ENCODE data around the gene RDM1. TPM values are rescaled to one million over a fixed set of nuclear protein-coding genes. Genes with fewer than 3 reads are reported as not detected.

Gene RDM1
- polyA plus RNA-seq (2013, experiment 1 of 2): 3.3 TPM
- 6.8 TPM for polyA plus RNA-seq (2013, experiment 2 of 2)

- Histone ChIP-seq H3K4me3 (ENCODE audit: low read length) (peak within 1 kb of the TSS; percentile 69), H3K36me3 (ENCODE audit: insufficient read depth, low read length) (peaks cover under 1% of the 10 kb centered on the region; the same call in 1 of the 2 replicates), H3K4me1 (ENCODE audit: insufficient read depth, low read length) (peaks cover 12% of the 10 kb centered on the region), H3K27me3 (ENCODE audit: insufficient read depth, low read length) (peaks cover 6% of the 10 kb centered on the region; the same call in 1 of the 2 replicates), H3K9me3 (ENCODE audit: insufficient read depth, low read depth, low read length) (no peaks in the 10 kb centered on the region), H3K27ac (ENCODE audit: low read depth, low read length) (peak within 1 kb of the TSS; percentile 25; the same call in 1 of the 2 replicates), H3K9ac (ENCODE audit: low read depth, low read length) (peak within 1 kb of the TSS; percentile 34)
- 6% methylated on average over 35 of the region's 35 CpGs for WGBS
Measured at GRCh38 chr17:35930211-35931065, at the start of gene RDM1. RDM1 (minus strand) TSS chr17:35930773; CDS start chr17:35930727, 46 bp downstream.

GRCh38 chr17:35978346-35978745 lies 47.8 kb upstream of the RDM1 start:
- 89% methylated on average over 3 of the region's 3 CpGs for WGBS
- H3K4me1 ChIP-seq (ENCODE audit: insufficient read depth, low read length): no peaks in the 10 kb centered on the region
- H3K27ac ChIP-seq (ENCODE audit: low read depth, low read length): no peak overlapping the region

GRCh38 chr17:35977509-35977908 lies 46.9 kb upstream of the RDM1 start:
- Histone ChIP-seq H3K9me3 (ENCODE audit: insufficient read depth, low read depth, low read length) (no peaks in the 10 kb centered on the region), H3K27ac (ENCODE audit: low read depth, low read length) (no peak overlapping the region), H3K9ac (ENCODE audit: low read depth, low read length) (no peak overlapping the region), H3K27me3 (ENCODE audit: insufficient read depth, low read length) (no peaks in the 10 kb centered on the region), H3K4me3 (ENCODE audit: low read length) (no peak overlapping the region), H3K36me3 (ENCODE audit: insufficient read depth, low read length) (no peaks in the 10 kb centered on the region), H3K4me1 (ENCODE audit: insufficient read depth, low read length) (no peaks in the 10 kb centered on the region)
- WGBS: 94% methylated on average over 7 of the region's 7 CpGs

More at GRCh38 chr17:35978346-35978745, 47.8 kb upstream of the RDM1 start:
- H3K36me3 ChIP-seq (ENCODE audit: insufficient read depth, low read length): no peaks in the 10 kb centered on the region
- no peak overlapping the region for H3K4me3 ChIP-seq (ENCODE audit: low read length)
- no peaks in the 10 kb centered on the region for H3K9me3 ChIP-seq (ENCODE audit: insufficient read depth, low read depth, low read length)
- H3K9ac ChIP-seq (ENCODE audit: low read depth, low read length): no peak overlapping the region
- H3K27me3 ChIP-seq (ENCODE audit: insufficient read depth, low read length): no peaks in the 10 kb centered on the region

- Histone ChIP-seq H3K4me1 (ENCODE audit: insufficient read depth, low read length) (no peaks in the 10 kb centered on the region), H3K4me3 (ENCODE audit: low read length) (no peak overlapping the region), H3K9ac (ENCODE audit: low read depth, low read length) (no peak overlapping the region), H3K36me3 (ENCODE audit: insufficient read depth, low read length) (no peaks in the 10 kb centered on the region), H3K9me3 (ENCODE audit: insufficient read depth, low read depth, low read length) (no peaks in the 10 kb centered on the region), H3K27ac (ENCODE audit: low read depth, low read length) (no peak overlapping the region), H3K27me3 (ENCODE audit: insufficient read depth, low read length) (no peaks in the 10 kb centered on the region)
- 90% methylated on average over 10 of the region's 10 CpGs for WGBS
Measured at GRCh38 chr17:35973333-35974260, 43.0 kb upstream of the RDM1 start.

- no peaks in the 10 kb centered on the region for H3K4me1 ChIP-seq (ENCODE audit: insufficient read depth, low read length)
- 86% methylated on average over 4 of the region's 4 CpGs for WGBS
- H3K27ac ChIP-seq (ENCODE audit: low read depth, low read length): no peak overlapping the region
- H3K36me3 ChIP-seq (ENCODE audit: insufficient read depth, low read length): no peaks in the 10 kb centered on the region
- H3K9me3 ChIP-seq (ENCODE audit: insufficient read depth, low read depth, low read length): no peaks in the 10 kb centered on the region
- no peak overlapping the region for H3K9ac ChIP-seq (ENCODE audit: low read depth, low read length)
- no peak overlapping the region for H3K4me3 ChIP-seq (ENCODE audit: low read length)
- no peaks in the 10 kb centered on the region for H3K27me3 ChIP-seq (ENCODE audit: insufficient read depth, low read length)
Measured at GRCh38 chr17:35972945-35973332, 42.4 kb upstream of the RDM1 start.

GRCh38 chr17:35972535-35972934 lies 42.0 kb upstream of the RDM1 start:
- Histone ChIP-seq H3K4me1 (ENCODE audit: insufficient read depth, low read length) (no peaks in the 10 kb centered on the region), H3K9ac (ENCODE audit: low read depth, low read length) (no peak overlapping the region), H3K27ac (ENCODE audit: low read depth, low read length) (no peak overlapping the region), H3K36me3 (ENCODE audit: insufficient read depth, low read length) (no peaks in the 10 kb centered on the region), H3K4me3 (ENCODE audit: low read length) (no peak overlapping the region), H3K27me3 (ENCODE audit: insufficient read depth, low read length) (no peaks in the 10 kb centered on the region), H3K9me3 (ENCODE audit: insufficient read depth, low read depth, low read length) (no peaks in the 10 kb centered on the region)
- WGBS: 91% methylated on average over 6 of the region's 6 CpGs

- WGBS: 88% methylated on average over 1 of the region's 1 CpG
Measured at GRCh38 chr17:35972066-35972465, 41.5 kb upstream of the RDM1 start.

GRCh38 chr17:35969558-35970380 lies 39.2 kb upstream of the RDM1 start:
- no peak overlapping the region for H3K27ac ChIP-seq (ENCODE audit: low read depth, low read length)
- WGBS: 60% methylated on average over 8 of the region's 8 CpGs
- H3K9ac ChIP-seq (ENCODE audit: low read depth, low read length): no peak overlapping the region

More at GRCh38 chr17:35972066-35972465, 41.5 kb upstream of the RDM1 start:
- H3K4me3 ChIP-seq (ENCODE audit: low read length): no peak overlapping the region
- no peaks in the 10 kb centered on the region for H3K9me3 ChIP-seq (ENCODE audit: insufficient read depth, low read depth, low read length)
- no peak overlapping the region for H3K27ac ChIP-seq (ENCODE audit: low read depth, low read length)
- no peaks in the 10 kb centered on the region for H3K27me3 ChIP-seq (ENCODE audit: insufficient read depth, low read length)
- no peak overlapping the region for H3K9ac ChIP-seq (ENCODE audit: low read depth, low read length)
- no peaks in the 10 kb centered on the region for H3K4me1 ChIP-seq (ENCODE audit: insufficient read depth, low read length)
- H3K36me3 ChIP-seq (ENCODE audit: insufficient read depth, low read length): no peaks in the 10 kb centered on the region

GRCh38 chr17:35968520-35969054 lies 38.0 kb upstream of the RDM1 start:
- 90% methylated on average over 9 of the region's 10 CpGs for WGBS
- H3K4me3 ChIP-seq (ENCODE audit: low read length): no peak overlapping the region
- no peak overlapping the region for H3K9ac ChIP-seq (ENCODE audit: low read depth, low read length)
- no peaks in the 10 kb centered on the region for H3K27me3 ChIP-seq (ENCODE audit: insufficient read depth, low read length)
- no peaks in the 10 kb centered on the region for H3K9me3 ChIP-seq (ENCODE audit: insufficient read depth, low read depth, low read length)
- no peak overlapping the region for H3K27ac ChIP-seq (ENCODE audit: low read depth, low read length)
- no peaks in the 10 kb centered on the region for H3K36me3 ChIP-seq (ENCODE audit: insufficient read depth, low read length)
- H3K4me1 ChIP-seq (ENCODE audit: insufficient read depth, low read length): no peaks in the 10 kb centered on the region

More at GRCh38 chr17:35969558-35970380, 39.2 kb upstream of the RDM1 start:
- H3K4me3 ChIP-seq (ENCODE audit: low read length): no peak overlapping the region
- H3K27me3 ChIP-seq (ENCODE audit: insufficient read depth, low read length): no peaks in the 10 kb centered on the region
- no peaks in the 10 kb centered on the region for H3K4me1 ChIP-seq (ENCODE audit: insufficient read depth, low read length)
- H3K36me3 ChIP-seq (ENCODE audit: insufficient read depth, low read length): no peaks in the 10 kb centered on the region
- no peaks in the 10 kb centered on the region for H3K9me3 ChIP-seq (ENCODE audit: insufficient read depth, low read depth, low read length)

- Histone ChIP-seq H3K4me3 (ENCODE audit: low read length) (no peak overlapping the region), H3K9ac (ENCODE audit: low read depth, low read length) (no peak overlapping the region), H3K36me3 (ENCODE audit: insufficient read depth, low read length) (no peaks in the 10 kb centered on the region), H3K9me3 (ENCODE audit: insufficient read depth, low read depth, low read length) (no peaks in the 10 kb centered on the region), H3K27me3 (ENCODE audit: insufficient read depth, low read length) (no peaks in the 10 kb centered on the region), H3K27ac (ENCODE audit: low read depth, low read length) (no peak overlapping the region), H3K4me1 (ENCODE audit: insufficient read depth, low read length) (no peaks in the 10 kb centered on the region)
- WGBS: 91% methylated on average over 7 of the region's 7 CpGs
Measured at GRCh38 chr17:35965272-35965671, 34.7 kb upstream of the RDM1 start.
